Left lung (tissue), 10 donors: ENCODE results near the gene ACSS3. TPM values are rescaled to one million over a fixed set of nuclear protein-coding genes. Genes with fewer than 3 reads are reported as not detected.
"Not testable (repeated sequence)": the region's sequence is repeated elsewhere in the genome, so short reads cannot be mapped to it uniquely, and the experiment has no call there.

Source experiments
- ATAC-seq: fragments of 200-7000 bp; cut with Tn5 transposase; one replicate; pipeline ENCODE4 v1.9.1; 2020; ENCODE audit warnings: moderate library complexity
- DNase-seq, 4 donors: peaks; one replicate each; pipeline ENCODE4 v3.0.0-alpha.2; 2013 to 2020
- H3K27ac ChIP-seq, 2 donors: fragments of 200-600 bp; sonication (generic) in 1 of 2; one replicate each; pipeline versions ENCODE4 v1.5.0 to v1.8.0; 2020 to 2021
- H3K27me3 ChIP-seq, 2 donors: fragments of 200-600 bp; sonication (generic) in 1 of 2; one replicate each; pipeline versions ENCODE4 v1.5.0 to v1.8.0; 2020 to 2021
- H3K36me3 ChIP-seq, 2 donors: fragments of 200-600 bp; sonication (generic) in 1 of 2; one replicate each; pipeline versions ENCODE4 v1.5.0 to v1.8.0; 2020 to 2021
- H3K4me1 ChIP-seq, 2 donors: fragments of 200-600 bp; one replicate each; pipeline ENCODE4 v1.8.0; 2021
- H3K4me3 ChIP-seq, 2 donors: fragments of 200-600 bp; sonication (generic) in 1 of 2; one replicate each; pipeline versions ENCODE4 v1.5.0 to v1.8.0; 2020 to 2021; ENCODE audit warnings: mild to moderate bottlenecking in 1 of 2
- H3K9me3 ChIP-seq, 2 donors: fragments of 200-600 bp; sonication (generic) in 1 of 2; one replicate each; pipeline versions ENCODE4 v1.5.0 to v1.8.0; 2020 to 2021
- intact Hi-C, 2 donors: fragments of 100-400 bp; cut with DNase I; formaldehyde crosslinking; loops; one replicate each; pipeline versions ENCODE4 v1.11.2 to v1.14.2; 2022
- polyA plus RNA-seq, 6 donors: library from polyadenylated mRNA; unstranded; fragments of 120-200 nt; gene quantifications; one replicate each; pipeline ENCODE4 v1.2.1, GENCODE V29; 2013; ENCODE audit not compliant: insufficient read length in 6 of 6
- total RNA-seq, 2 donors: library from RNA; stranded (reverse); fragmentation: NEBNext Ultra II Directional; extraction: Animal tissue kit (Norgen Biotek cat#: 25700); gene quantifications; one replicate each; pipeline ENCODE4 v1.2.1, GENCODE V29; 2021
- TF ChIP-seq, protein P1 (sequence below), 2 donors: fragments of 200-600 bp; sonication (generic) in 1 of 2; IDR thresholded peaks; one replicate each; pipeline versions ENCODE4 v1.5.0 to v1.8.0; 2021; ENCODE audit warnings: antibody characterized with exemption in 2 of 2
- donor health status: DM: no; HTN: yes; CAD: no.
- donor health status: DM: no; HTN: no; CAD: no.

ACSS3 gene
- total and polyA plus RNA-seq, 8 donors, result 22.9 to 42.7 (median 30.1) TPM

DNA sequence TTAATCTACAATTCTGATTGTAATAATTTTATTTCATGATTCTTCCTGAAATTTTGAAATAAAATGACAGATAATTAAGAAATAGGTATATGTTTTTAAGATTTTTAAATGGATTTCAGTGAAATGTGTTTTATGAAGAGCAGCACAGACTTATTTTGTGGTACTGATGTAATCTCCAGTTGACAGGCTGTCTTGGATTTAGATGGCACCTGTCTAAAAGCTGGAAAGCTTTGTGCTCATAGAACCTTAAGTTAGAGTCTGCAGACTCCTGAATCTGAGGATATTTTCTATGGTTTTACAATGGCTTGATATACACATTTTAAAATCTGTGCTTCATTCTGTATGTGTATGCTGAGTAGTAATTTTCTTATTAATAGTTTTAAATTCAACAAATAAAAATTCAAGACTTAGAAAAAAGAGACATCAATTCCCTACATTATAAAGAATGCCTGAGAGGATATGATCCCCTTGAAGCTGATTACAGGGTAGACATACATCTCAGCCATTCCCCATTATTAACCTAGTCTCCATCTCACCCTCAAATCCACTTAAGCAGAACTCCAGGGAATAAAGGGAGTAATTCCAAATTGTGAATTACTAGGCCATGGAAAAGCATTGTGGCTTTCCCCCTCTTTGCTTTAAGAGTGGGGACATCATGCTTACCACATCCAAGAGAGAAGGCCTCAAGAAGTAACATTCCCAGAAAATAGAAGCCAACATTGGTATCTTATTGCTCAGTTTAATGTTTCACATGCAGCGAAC is 33.7 kb upstream of the ACSS3 start:
- Histone ChIP-seq H3K4me1 (no peaks in the 10 kb centered on the region), H3K27ac (no peak overlapping the region), H3K36me3 (no peaks in the 10 kb centered on the region), H3K27me3 (no peaks in the 10 kb centered on the region), H3K9me3 (no peaks in the 10 kb centered on the region), H3K4me3 (no peak overlapping the region)
- DNase-seq (no peak), ATAC-seq (no peak)
- intact Hi-C loops, result no loop called here
- TF ChIP-seq, protein P1, sequence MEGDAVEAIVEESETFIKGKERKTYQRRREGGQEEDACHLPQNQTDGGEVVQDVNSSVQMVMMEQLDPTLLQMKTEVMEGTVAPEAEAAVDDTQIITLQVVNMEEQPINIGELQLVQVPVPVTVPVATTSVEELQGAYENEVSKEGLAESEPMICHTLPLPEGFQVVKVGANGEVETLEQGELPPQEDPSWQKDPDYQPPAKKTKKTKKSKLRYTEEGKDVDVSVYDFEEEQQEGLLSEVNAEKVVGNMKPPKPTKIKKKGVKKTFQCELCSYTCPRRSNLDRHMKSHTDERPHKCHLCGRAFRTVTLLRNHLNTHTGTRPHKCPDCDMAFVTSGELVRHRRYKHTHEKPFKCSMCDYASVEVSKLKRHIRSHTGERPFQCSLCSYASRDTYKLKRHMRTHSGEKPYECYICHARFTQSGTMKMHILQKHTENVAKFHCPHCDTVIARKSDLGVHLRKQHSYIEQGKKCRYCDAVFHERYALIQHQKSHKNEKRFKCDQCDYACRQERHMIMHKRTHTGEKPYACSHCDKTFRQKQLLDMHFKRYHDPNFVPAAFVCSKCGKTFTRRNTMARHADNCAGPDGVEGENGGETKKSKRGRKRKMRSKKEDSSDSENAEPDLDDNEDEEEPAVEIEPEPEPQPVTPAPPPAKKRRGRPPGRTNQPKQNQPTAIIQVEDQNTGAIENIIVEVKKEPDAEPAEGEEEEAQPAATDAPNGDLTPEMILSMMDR (IDR thresholded peaks at IDR 0.05), result no peak

DNA sequence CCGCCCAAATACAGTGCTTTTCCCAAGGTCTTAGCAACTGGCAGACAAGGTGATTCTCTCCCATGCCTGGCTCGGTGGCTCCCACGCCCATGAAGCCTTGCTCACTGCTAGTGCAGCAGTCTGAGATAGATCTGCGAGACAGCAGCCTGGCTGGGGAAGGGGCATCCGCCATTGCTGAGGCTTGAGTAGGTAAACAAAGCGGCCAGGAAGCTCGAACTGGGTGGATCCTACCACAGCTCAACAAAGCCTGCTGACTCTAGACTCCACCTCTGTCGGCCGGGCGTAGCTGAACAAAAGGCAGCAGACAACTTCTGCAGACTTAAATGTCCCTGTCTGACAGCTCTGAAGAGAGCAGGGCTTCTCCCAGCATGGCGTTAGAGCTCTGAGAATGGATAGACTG is 12.9 kb upstream of the ACSS3 start:
- intact Hi-C loops, DNase-seq, H3K27ac ChIP-seq, H3K27me3 ChIP-seq, H3K36me3 ChIP-seq, ATAC-seq, H3K9me3 ChIP-seq, H3K4me3 ChIP-seq, H3K4me1 ChIP-seq: not testable (repeated sequence)

DNA sequence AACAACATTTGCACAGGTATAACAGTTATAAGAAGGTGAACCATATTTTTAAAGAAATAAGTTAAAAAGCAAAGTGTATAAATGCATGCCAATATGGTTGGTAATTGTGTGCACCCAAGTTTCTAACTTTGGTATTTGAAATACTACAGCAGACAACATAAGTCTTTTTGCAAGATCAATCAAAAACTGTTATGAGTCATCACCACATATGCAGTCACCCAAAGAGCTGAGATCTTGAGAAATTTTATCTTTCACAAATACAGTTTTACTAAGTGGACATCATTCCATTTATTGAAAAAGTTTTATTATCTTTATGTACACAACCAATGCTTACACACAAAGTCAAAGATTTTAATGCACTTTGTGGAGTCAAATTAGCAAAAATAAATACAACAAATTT is 7.0 kb upstream of the ACSS3 start:
- Histone ChIP-seq H3K27ac (no peak overlapping the region), H3K27me3 (no peaks in the 10 kb centered on the region), H3K4me3 (no peak overlapping the region), H3K36me3 (no peaks in the 10 kb centered on the region), H3K4me1 (no peaks in the 10 kb centered on the region), H3K9me3 (no peaks in the 10 kb centered on the region)
- TF ChIP-seq, protein P1 (IDR thresholded peaks at IDR 0.05), result no peak
- intact Hi-C loops, result no loop called here
- no peak for ATAC-seq
- DNase-seq, result no peak

DNA sequence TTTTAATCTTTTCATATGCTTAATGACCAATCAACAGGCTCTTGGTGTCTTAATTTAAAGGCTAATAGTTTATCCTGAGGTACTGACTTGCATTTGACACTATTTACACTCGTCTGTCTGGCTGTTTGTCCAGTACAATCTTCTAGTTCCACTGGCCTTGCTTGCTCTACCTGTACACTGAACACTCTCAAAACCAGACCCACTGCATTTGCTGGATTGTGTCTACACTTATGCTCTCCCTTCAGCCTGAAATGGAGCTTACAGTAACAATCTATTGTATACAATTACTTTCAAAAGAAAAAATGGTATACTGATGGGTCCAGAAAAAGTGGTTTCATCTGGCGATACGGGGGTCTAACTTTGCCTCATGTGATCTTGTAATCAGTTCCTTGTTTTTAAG is 2.3 kb upstream of the ACSS3 start:
- intact Hi-C loops, result no loop called here
- Histone ChIP-seq H3K4me3 (no peak overlapping the region), H3K27ac (no peak overlapping the region), H3K9me3 (no peaks in the 10 kb centered on the region), H3K36me3 (no peaks in the 10 kb centered on the region), H3K27me3 (peaks cover 0 to 22% of the 10 kb centered on the region in 2 donors), H3K4me1 (no peaks in the 10 kb centered on the region)
- TF ChIP-seq, protein P1 (IDR thresholded peaks at IDR 0.05), result no peak
- ATAC-seq (no peak), DNase-seq (no peak)

DNA sequence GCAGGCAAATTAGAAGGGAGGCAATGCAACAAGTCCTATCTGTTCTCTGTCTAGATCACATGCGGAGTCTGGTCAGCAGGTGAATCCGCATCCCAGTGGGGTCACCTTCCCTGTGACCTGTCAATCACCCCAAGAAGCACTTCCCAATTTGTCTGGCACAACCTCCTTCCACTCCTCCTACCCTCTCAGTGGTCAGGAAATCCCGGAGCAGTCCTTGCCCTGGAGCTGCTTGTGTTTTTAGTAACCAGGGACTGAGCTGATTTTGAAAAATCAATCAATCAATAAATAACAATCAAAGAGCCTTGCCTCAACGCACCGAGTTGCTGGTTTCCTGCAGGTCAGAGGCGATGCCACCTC is 572 bp upstream of the ACSS3 start:
- ATAC-seq, result peak; percentile 65
- no peaks in the 10 kb centered on the region for H3K4me1 ChIP-seq

More for the DNA sequence above, 572 bp upstream of the ACSS3 start:
- Histone ChIP-seq H3K27me3 (peaks cover 0 to 22% of the 10 kb centered on the region in 2 donors), H3K9me3 (no peaks in the 10 kb centered on the region), H3K4me3 (peak overlapping the region; percentile 46 to 57), H3K36me3 (no peaks in the 10 kb centered on the region), H3K27ac (peak overlapping the region; percentile 62 to 85)
- intact Hi-C loops, result no loop called here
- peak in 3 of 4 donors; percentile 20 to 47 (median 35) for DNase-seq
- TF ChIP-seq, protein P1 (IDR thresholded peaks at IDR 0.05), result no peak
